Fibroblast of lung (primary cell): ENCODE results near the gene ATP11C. TPM values are rescaled to one million over a fixed set of nuclear protein-coding genes. Genes with fewer than 3 reads are reported as not detected.

Experiments used
- DNase-seq, 2 donors: peaks; one replicate each; pipeline versions ENCODE4 v3.0.0 to v3.0.0-alpha.2; 2010; ENCODE audit warnings: low read depth in 2 of 2
- H2AFZ ChIP-seq: 2 replicates; pipeline ENCODE4 v1.5.1; 2012; ENCODE audit warnings: low read length, control low read depth, inconsistent platforms
- H3K27ac ChIP-seq: 2 replicates; pipeline ENCODE4 v1.5.1; 2011; ENCODE audit warnings: low read length, control low read depth; ENCODE audit not compliant: insufficient read depth
- H3K27me3 ChIP-seq: 2 replicates; pipeline ENCODE4 v1.5.1; 2011; ENCODE audit warnings: mild to moderate bottlenecking, low read length; ENCODE audit not compliant: control insufficient read depth, insufficient read depth
- H3K36me3 ChIP-seq: 2 replicates; pipeline ENCODE4 v1.5.1; 2011; ENCODE audit warnings: low read length; ENCODE audit not compliant: control insufficient read depth, insufficient read depth
- H3K4me1 ChIP-seq: 2 replicates; pipeline ENCODE4 v1.5.1; 2011; ENCODE audit warnings: low read length; ENCODE audit not compliant: control insufficient read depth, insufficient read depth; ENCODE audit errors: extremely low read depth
- H3K4me2 ChIP-seq: 2 replicates; pipeline ENCODE4 v1.5.1; 2011; ENCODE audit warnings: low read length, control low read depth; ENCODE audit not compliant: insufficient read depth; ENCODE audit errors: extremely low read depth
- H3K4me3 ChIP-seq, 4 experiments: fragments of 200-600 bp in 1 of 4; sonication (generic) in 1 of 4; replicated peaks in 1 of 4; 2 replicates each; pipeline ENCODE4 v1.5.1; 2011 to 2016; ENCODE audit warnings: low read length in 4 of 4, low read depth in 3 of 4, mild to moderate bottlenecking in 3 of 4, control low read depth in 2 of 4, inconsistent platforms in 1 of 4, mixed read lengths in 1 of 4; ENCODE audit not compliant: insufficient read depth in 1 of 4; ENCODE audit errors: control extremely low read depth in 1 of 4
- H3K79me2 ChIP-seq: 2 replicates; pipeline ENCODE4 v1.5.1; 2012; ENCODE audit warnings: mild to moderate bottlenecking, low read length, inconsistent platforms; ENCODE audit not compliant: control insufficient read depth, insufficient read depth
- H3K9ac ChIP-seq: 2 replicates; pipeline ENCODE4 v1.5.1; 2011; ENCODE audit warnings: mild to moderate bottlenecking, low read length, control low read depth; ENCODE audit not compliant: insufficient read depth
- H3K9me3 ChIP-seq: 2 replicates; pipeline ENCODE4 v1.5.1; 2012; ENCODE audit warnings: low read depth, low read length; ENCODE audit not compliant: control insufficient read depth, insufficient read depth
- H4K20me1 ChIP-seq: 2 replicates; pipeline ENCODE4 v1.5.1; 2011; ENCODE audit warnings: low read length; ENCODE audit not compliant: control insufficient read depth, insufficient read depth; ENCODE audit errors: extremely low read depth
- EZH2 ChIP-seq: IDR thresholded peaks from 2 replicates; pipeline ENCODE4 v1.5.1; 2012; ENCODE audit warnings: low read length, control low read depth, mild to moderate bottlenecking; ENCODE audit errors: missing control alignments
- polyA plus RNA-seq, 2 donors: library from polyadenylated mRNA; depleted of rRNA in 1 of 2; stranded (reverse) in 1 of 2; unstranded in 1 of 2; fragments of >200 nt; gene quantifications; 2 replicates each; pipeline ENCODE4 v1.2.1, GENCODE V29; 2011 to 2012; ENCODE audit warnings: missing spikeins in 1 of 2
- total RNA-seq: library from RNA; depleted of rRNA; stranded (reverse); fragments of >200 nt; gene quantifications from 2 replicates; pipeline ENCODE4 v1.2.1, GENCODE V29; 2014
- TF ChIP-seq, protein P1 (sequence below), 2 donors: IDR thresholded peaks in 1 of 2; conservative IDR thresholded peaks in 1 of 2; 1 replicate in 1 of 2; 2 replicates in 1 of 2; pipeline ENCODE4 v1.5.1; 2011 to 2012; ENCODE audit warnings: low read length in 2 of 2, control low read depth in 1 of 2, inconsistent platforms in 1 of 2, low read depth in 1 of 2, mild to moderate bottlenecking in 1 of 2

The ATP11C gene
- total and polyA plus RNA-seq, 2 donors (not counting 1 experiment from before 2014, with no cell fraction given): 47.7 to 68.0 TPM

DNA sequence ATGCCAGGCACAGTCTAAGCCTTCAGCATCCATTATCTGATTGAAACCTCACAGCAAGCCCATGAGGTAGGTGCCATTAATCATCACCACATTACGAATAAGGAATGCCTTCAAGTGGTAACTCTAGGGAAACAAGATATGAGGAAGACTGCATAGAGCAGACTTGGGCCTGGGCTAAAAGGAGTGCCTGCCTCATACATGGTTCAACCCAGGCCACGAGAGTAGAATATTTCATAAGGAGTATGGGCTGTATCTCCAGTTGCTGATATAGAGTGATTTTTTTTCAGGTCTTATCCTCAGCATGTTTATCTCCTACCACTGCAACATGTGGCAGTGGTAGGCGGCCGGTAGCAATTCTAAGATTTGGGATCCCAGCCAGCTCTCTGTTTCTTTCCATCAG lies 51.7 kb downstream of the ATP11C start:
- Histone ChIP-seq H3K4me2 (peak overlapping the region; percentile 40), H3K9me3 (no peaks in the 10 kb centered on the region), H3K27me3 (no peaks in the 10 kb centered on the region), H3K27ac (peak overlapping the region; percentile 57), H3K4me3 (no peak overlapping the region), H3K79me2 (peaks cover 7% of the 10 kb centered on the region), H3K9ac (no peak overlapping the region), H2AFZ (no peak overlapping the region), H3K36me3 (no peaks in the 10 kb centered on the region), H4K20me1 (no peaks in the 10 kb centered on the region), H3K4me1 (peaks cover 6% of the 10 kb centered on the region)
- peak in 1 of 2 donors; percentile 86 for DNase-seq
- TF ChIP-seq, protein P1, sequence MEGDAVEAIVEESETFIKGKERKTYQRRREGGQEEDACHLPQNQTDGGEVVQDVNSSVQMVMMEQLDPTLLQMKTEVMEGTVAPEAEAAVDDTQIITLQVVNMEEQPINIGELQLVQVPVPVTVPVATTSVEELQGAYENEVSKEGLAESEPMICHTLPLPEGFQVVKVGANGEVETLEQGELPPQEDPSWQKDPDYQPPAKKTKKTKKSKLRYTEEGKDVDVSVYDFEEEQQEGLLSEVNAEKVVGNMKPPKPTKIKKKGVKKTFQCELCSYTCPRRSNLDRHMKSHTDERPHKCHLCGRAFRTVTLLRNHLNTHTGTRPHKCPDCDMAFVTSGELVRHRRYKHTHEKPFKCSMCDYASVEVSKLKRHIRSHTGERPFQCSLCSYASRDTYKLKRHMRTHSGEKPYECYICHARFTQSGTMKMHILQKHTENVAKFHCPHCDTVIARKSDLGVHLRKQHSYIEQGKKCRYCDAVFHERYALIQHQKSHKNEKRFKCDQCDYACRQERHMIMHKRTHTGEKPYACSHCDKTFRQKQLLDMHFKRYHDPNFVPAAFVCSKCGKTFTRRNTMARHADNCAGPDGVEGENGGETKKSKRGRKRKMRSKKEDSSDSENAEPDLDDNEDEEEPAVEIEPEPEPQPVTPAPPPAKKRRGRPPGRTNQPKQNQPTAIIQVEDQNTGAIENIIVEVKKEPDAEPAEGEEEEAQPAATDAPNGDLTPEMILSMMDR (conservative IDR thresholded peaks at IDR 0.05 in 1 of 2, IDR thresholded peaks at IDR 0.05 in 1 of 2; ENCODE audit: low read depth in 1 of 2, low read length in 2 of 2): no peak
- no peak for TF ChIP-seq EZH2

DNA sequence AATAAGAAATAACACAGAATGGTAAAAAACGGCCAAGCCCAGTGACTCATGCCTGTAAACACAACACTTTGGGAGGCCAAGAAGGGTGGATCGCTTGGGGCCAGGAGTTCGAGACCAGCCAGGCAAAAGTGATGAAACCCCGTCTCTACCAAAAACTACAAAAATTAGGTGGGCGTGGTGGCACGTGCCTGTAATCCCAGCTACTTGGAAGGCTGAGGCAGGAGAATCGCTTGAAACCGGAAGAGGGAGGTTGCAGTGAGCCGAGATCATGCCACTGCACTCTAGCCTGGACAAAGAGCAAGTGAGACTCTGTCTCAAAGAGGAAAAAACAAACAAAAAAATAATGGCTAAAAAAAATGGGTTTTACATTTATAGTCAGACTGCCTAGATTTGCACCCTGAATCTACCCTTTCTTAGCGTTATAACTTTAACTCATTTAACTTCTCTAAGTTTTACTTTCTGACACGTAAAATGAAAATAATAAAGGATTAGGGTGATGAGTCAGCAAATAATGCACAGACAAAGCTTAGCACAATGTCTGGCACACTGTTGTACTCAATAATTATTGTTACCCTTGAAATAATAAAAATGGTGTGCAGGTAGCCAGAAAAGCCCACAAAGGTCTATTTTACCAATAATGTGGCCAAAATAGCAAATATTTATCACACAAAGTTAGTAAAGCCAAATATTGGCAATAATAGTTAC lies 55.0 kb downstream of the ATP11C start:
- peaks cover 7% of the 10 kb centered on the region for H3K79me2 ChIP-seq
- H3K36me3 ChIP-seq: no peaks in the 10 kb centered on the region
- H4K20me1 ChIP-seq: no peaks in the 10 kb centered on the region
- H2AFZ ChIP-seq: no peak overlapping the region
- H3K9me3 ChIP-seq: no peaks in the 10 kb centered on the region
- H3K27me3 ChIP-seq: no peaks in the 10 kb centered on the region
- peaks cover 6% of the 10 kb centered on the region for H3K4me1 ChIP-seq
- H3K4me3 ChIP-seq: no peak overlapping the region
- peak in 1 of 2 donors; percentile 61 for DNase-seq
- H3K27ac ChIP-seq: no peak overlapping the region
- TF ChIP-seq, protein P1 (conservative IDR thresholded peaks at IDR 0.05 in 1 of 2, IDR thresholded peaks at IDR 0.05 in 1 of 2; ENCODE audit: low read depth in 1 of 2, low read length in 2 of 2): no peak
- TF ChIP-seq EZH2: no peak
- H3K9ac ChIP-seq: no peak overlapping the region
- no peak overlapping the region for H3K4me2 ChIP-seq

DNA sequence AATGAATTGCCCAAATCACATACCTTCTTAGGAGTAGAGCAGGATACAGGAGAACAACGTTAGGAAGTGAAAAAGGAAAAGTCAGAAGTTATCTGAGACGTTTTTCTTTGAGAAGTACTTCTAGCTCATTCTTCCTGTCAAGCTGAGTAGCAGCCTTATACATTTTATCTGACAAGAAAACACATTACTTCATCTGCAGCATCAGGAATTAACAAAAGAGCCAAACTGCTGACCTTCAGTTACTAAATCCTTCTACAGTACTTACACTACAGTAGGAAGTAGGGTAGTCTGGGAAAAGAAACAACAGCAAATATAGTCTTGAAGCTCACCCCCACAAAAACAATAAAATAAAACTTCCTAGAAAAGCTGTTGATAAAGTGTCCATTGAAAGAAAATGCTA lies 57.0 kb downstream of the ATP11C start:
- peaks cover under 1% of the 10 kb centered on the region for H3K4me1 ChIP-seq
- no peak overlapping the region for H3K9ac ChIP-seq
- no peak overlapping the region for H3K27ac ChIP-seq
- H3K36me3 ChIP-seq: no peaks in the 10 kb centered on the region
- H4K20me1 ChIP-seq: no peaks in the 10 kb centered on the region
- no peak overlapping the region for H3K4me2 ChIP-seq
- H3K27me3 ChIP-seq: no peaks in the 10 kb centered on the region
- peaks cover 7% of the 10 kb centered on the region for H3K79me2 ChIP-seq
- no peaks in the 10 kb centered on the region for H3K9me3 ChIP-seq
- H2AFZ ChIP-seq: no peak overlapping the region
- peak in 1 of 2 donors; percentile 29 for DNase-seq
- TF ChIP-seq, protein P1 (conservative IDR thresholded peaks at IDR 0.05 in 1 of 2, IDR thresholded peaks at IDR 0.05 in 1 of 2; ENCODE audit: low read depth in 1 of 2, low read length in 2 of 2): no peak
- TF ChIP-seq EZH2: no peak
- no peak overlapping the region for H3K4me3 ChIP-seq
